Stimulated activated CD8-positive, alpha-beta memory T cell treated with anti-CD3 and anti-CD28 coated beads, Interleukin-4, amount 100 ng/mL, for 4 hours (primary cell): ENCODE measurements around the gene C2CD4A.

Experiments used
- DNase-seq, 2 donors: peaks; one replicate each; pipeline ENCODE4 v3.0.0-alpha.2; 2020; ENCODE audit warnings: low read depth in 2 of 2, low spot score in 1 of 2

C2CD4A gene

GRCh38 chr15:62093809-62094208, 27.0 kb downstream of the C2CD4A start:
- no peak for DNase-seq

GRCh38 chr15:62094388-62094787, 27.6 kb downstream of the C2CD4A start:
- no peak for DNase-seq

GRCh38 chr15:62099094-62099601, 32.4 kb downstream of the C2CD4A start:
- DNase-seq = no peak

GRCh38 chr15:62103431-62103830, 36.7 kb downstream of the C2CD4A start:
- no peak for DNase-seq

GRCh38 chr15:62104401-62104800, 37.6 kb downstream of the C2CD4A start:
- DNase-seq = no peak

- no peak for DNase-seq
These were observed 38.1 kb downstream of the C2CD4A start for GRCh38 chr15:62104846-62105245.

GRCh38 chr15:62105266-62105665, 38.5 kb downstream of the C2CD4A start:
- no peak for DNase-seq

- no peak for DNase-seq
These were observed 39.3 kb downstream of the C2CD4A start for GRCh38 chr15:62106096-62106495.

GRCh38 chr15:62107571-62108121, 40.9 kb downstream of the C2CD4A start:
- DNase-seq = no peak

- DNase-seq = no peak
These were observed 41.6 kb downstream of the C2CD4A start for GRCh38 chr15:62108411-62108810.

GRCh38 chr15:62109437-62109836, 42.7 kb downstream of the C2CD4A start:
- DNase-seq = no peak

GRCh38 chr15:62109982-62110851, 43.4 kb downstream of the C2CD4A start:
- no peak for DNase-seq

- no peak for DNase-seq
These were observed 45.3 kb downstream of the C2CD4A start for GRCh38 chr15:62112081-62112480.

- no peak for DNase-seq
These were observed 46.1 kb downstream of the C2CD4A start for GRCh38 chr15:62112616-62113593.

GRCh38 chr15:62115847-62116246, 49.1 kb downstream of the C2CD4A start:
- no peak for DNase-seq

GRCh38 chr15:62118520-62119226, 51.9 kb downstream of the C2CD4A start:
- DNase-seq = no peak

GRCh38 chr15:62119227-62119864, 52.6 kb downstream of the C2CD4A start:
- DNase-seq = no peak

GRCh38 chr15:62119874-62120273, 53.1 kb downstream of the C2CD4A start:
- DNase-seq = no peak
